Activated CD4-positive, alpha-beta T cell treated with anti-CD3 and anti-CD28 coated beads for 24 hours (primary cell): ENCODE data around the gene ZNF766.
"Not testable (repeated sequence)": the region's sequence is repeated elsewhere in the genome, so short reads cannot be mapped to it uniquely, and the experiment has no call there.

ENCODE experiments used
- DNase-seq, 2 donors: peaks; one replicate each; pipeline ENCODE4 v3.0.0-alpha.2; 2020; ENCODE audit warnings: low read depth in 2 of 2

ZNF766 gene

DNA sequence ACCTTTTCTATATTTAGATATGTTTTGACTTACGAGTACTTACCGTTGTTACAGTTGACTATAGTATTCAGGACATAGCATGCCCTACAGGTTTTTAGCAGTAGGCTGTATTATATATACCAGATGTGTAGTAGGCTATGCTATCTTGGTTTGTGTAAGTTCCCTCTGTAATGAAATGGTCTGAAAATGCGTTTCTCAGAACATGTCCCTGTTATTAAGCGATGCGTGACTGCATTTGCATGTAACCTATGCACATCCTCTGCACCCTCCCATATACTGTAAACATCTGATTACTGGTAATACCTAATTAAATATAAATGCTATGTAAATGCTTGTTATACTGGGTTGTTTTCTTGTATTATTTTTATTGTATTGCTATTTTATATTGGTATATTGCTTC lies 6.6 kb downstream of the ZNF766 start:
- no peak for DNase-seq

DNA sequence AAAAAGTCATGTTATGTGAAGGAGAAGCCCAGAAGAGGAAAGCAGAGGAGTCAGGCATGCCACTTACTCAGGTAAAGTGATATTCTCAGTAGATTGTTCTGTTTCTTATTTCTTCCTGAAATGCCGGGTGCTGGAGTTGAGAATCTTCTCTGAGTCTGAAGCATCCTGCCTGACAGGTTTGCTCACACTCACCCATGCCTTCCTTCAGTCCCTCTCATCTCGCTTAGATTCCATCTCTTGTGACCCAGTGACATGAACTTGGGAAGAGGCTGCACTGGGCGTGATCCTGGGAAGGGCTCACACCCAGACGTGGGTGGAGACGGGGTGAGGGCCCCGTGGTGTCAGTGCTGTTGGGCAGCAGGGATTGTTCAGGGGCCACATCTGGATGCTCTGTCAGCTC lies 8.1 kb downstream of the ZNF766 start:
- no peak for DNase-seq

DNA sequence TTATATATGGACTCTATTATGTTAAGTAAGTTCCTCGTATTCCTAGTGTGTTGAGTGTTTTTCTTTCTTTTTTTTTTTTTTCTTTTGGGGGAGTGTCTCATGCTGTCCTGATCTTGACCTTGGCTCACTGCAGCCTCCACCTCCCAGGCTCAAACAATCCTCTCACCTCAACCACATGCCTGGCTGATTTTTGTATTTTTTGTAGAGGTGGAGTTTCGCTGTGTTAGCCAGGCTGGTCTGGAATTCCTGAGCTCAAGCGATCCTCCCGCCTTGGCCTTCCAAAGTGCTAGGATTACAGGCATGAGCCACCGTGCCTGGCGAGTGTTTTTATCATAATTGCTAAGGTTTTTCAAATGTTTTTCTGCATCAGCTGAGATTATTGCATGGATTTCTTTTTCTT lies 16.9 kb downstream of the ZNF766 start:
- no peak for DNase-seq

DNA sequence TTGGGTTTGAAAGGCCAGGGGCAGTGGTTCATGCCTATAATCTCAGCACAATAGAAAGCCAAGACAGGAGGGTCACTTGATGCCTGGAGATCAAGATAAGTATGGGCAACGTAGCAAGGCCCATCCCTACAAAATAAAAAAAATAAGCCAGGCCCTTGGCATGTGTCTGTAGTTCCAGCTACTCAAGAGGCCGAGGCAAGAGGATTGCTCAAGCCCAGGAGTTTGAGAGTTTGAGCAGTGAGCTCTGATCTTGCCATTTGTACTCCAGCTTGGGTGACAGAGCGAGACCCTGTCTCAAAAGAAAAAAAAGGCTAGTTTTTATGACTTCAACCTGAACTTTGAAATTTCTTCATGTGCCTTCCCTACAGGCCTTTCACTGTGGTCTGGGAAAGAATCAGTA lies 22.4 kb downstream of the ZNF766 start:
- no peak for DNase-seq

DNA sequence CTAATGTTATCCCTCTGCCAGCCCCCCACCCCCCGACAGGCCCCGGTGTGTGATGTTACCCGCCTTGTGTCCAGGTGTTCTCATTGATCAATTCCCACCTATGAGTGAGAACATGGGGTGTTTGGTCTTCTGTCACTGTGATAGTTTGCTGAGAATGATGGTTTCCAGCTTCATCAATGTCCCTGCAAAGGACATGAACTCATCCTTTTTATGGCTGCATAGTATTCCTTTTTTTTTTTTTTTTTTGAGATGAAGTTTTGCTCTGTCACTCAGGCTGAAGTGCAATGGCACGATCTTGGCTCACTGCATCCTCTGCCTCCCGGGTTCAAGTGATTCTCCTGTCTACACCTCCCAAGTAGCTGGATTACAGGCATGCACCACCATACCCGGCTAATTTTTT lies 23.6 kb downstream of the ZNF766 start:
- DNase-seq = not testable (repeated sequence)

DNA sequence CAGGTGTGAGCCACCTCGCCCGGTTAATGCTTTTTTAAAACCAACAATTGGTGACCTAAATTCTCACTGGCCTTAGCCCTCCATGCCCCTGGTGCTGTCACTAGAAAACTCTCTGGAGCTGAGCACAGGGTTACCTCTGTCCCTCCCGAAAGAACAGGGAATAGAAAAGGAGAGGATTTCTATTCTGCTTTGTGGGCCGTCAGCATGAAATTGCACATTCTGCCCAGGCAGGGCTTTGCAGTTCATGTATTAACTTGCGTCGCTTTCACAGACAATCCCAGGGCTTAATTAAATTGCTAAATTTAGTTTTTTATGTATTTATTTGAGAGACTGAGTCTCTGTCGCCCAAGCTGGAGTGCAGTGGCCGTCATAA lies 27.0 kb downstream of the ZNF766 start:
- no peak for DNase-seq

DNA sequence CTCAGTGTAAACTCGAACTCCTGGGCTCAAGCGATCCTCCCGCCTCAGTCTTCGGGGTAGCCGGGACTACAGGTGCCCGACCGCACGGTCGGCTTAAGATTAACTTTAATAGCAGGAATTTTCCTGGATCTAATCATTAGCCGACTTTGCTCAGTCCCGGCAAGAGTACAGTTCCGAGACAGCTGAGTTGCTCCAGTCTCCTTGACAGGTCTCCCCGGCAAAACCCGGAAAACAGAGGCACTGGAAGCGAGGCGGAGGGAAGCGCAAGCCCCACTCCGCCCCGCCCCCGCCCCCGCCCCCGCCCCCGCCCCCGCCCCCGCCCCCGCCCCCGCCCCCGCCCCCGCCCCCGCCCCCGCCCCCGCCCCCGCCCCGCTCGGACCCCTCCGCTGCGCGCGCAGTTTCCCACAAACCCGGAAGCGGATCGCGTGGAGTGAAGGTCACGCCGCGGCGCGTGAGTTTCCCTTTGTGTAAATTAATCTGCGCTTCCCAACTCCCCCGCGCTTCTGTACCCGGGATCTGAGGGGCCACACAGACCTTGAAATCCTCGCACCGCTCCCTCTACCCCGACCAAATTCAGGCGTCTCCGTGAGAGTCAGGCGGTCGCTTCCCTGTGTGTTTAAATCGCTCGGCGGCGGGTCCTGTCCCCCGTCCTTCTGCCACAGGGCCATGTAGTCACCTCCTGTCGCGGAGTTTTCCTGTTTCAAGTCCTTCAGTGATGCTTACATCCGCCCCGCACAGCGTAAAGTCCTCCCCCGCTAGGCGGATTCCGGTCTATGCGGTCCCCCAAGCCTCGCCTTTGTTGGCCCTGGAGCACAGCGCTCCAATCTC lies 27.6 kb downstream of the ZNF766 start, which contains the start of gene ZNF480:
Gene ZNF480, plus strand, starts transcription at position 397 of the 828 bp plus-strand sequence. CDS start 3,244 bp downstream, outside the sequence.
- DNase-seq = peak; percentile 59 to 60

DNA sequence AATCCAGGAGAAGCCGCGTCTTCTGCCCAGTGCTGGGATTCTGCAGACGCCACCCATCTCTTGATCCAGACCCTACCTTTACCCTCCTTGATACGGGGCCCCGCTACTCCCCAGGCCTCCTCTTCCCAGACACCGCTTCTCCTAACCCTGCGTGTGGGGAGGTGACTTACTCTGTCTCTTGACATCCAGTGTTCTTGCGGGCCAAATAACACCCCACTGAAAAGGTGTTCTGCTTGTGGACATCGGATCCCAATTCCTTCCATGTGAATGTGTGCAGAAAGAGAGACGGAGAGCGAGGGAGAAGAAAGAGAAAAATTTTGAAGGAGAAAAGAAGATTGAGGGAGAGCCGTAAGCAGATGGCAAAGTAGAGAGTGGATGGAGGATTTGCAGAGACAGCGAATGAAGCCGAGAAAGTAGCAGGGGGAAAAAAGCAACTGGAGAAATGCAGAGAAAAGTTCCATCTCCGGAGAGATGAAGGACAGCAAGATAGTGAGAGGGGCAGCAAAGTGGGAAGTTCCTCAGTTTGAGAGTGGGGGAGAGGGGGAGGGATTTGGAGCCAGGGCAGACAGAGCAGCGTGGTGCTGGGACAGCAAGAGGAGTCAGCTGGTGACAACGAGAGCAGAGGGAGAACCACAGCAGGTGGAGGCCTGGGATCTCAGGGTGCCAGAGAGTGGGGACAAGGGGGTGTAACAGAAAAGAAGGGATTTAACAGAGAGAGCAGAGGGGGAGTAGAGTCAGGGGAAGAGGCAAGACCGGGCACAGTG lies 28.4 kb downstream of the ZNF766 start:
- DNase-seq = no peak

DNA sequence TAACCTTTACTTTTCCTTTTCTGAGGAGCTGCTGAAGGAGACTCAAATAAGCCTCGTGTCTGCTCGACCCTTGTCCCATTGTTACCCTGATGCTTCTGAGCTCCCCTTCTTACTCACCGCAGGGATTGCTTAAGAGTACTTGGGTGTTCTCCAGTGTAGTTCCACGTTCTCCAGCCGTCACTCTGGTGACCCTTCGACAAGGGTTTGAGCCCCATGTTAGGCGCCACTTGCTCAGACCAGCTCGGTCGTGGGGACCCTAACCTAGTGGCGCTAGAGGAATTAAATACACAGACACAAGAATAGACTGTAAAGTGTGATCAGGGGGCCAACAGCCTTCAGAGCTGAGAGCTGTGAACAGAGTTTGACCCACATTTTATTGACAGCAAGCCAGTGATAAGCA lies 37.9 kb downstream of the ZNF766 start:
- no peak for DNase-seq

DNA sequence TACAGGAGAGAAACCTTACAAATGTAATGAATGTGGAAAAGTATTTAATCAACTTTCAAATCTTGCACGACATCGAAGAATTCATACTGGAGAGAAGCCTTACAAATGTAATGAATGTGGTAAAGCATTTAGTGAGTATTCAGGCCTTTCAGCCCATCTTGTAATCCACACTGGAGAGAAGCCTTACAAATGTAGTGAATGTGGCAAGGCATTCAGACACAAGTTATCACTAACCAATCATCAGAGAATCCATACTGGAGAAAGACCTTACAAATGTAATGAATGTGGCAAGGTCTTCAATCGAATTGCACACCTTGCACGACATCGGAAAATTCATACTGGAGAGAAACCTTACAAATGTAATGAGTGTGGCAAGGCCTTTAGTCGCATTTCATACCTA lies 53.0 kb downstream of the ZNF766 start:
- no peak for DNase-seq

DNA sequence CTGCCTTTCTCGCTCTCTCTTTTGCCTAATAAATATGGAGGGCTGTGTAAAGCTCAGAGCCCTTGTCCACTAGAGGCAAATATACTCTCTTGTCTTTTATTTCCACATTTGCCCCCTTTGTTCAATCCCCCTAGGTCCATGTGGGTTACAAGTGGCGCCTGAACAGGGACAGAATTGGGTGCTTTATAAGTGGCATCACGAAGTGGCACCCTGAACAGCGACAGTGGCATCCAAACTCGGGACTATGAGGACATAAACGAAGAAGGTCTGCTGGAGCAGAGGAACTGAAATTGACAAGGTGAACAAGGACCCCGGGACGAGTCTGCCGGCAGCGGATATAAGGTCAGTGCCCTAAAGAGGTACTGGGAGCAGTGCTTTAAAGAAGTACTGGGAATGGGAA lies 62.4 kb downstream of the ZNF766 start:
- no peak for DNase-seq

DNA sequence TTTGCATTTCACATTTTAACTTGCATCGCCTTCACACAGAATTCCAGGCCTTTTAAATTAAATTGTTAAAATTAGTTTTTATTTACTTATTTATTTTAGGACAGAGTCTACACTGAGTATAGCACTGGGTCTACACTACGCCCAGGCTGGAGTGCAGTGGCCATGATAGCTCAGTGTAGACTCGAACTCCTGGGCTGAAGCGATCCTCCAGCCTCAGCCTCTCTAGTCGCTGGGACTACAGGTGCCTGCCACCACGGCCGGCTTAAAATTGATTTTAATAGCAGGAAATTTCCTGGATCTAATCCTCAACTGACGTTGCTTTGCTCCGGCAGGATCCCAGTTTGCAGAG lies 66.4 kb downstream of the ZNF766 start:
- no peak for DNase-seq

DNA sequence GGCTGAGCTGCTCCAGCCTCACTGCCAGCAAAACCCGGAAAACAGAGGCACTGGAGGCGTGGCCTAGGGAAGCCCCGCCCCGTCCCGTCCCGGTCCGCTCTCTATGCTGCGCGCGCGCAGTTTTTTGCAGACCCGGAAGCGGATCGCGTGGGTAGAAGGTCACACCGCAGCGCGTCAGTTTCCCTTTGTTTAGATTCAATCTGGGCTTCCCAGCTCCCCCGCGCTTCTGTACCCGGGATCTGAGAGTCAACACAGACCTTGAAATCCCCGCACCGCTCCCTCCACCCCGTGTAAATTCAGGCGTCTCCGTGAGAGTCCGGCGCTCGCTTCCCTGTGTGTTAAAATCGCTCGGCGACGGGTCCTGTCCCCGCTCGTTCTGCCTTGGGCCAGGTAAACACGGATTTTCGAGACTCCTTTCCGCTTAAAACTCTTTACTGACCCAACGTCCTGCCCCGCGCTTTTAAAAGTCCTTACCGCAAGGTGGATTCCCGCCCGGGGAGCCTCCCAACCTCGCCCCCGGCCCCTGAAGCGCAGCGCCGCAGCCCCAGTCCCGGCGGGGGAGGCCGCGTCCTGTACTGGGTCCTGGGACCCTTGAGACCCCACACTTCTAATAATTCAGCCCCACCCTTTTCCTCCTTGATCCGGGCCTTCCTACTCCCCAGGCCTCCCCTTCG lies 66.9 kb downstream of the ZNF766 start, which contains the start of gene ZNF610:
Gene ZNF610, plus strand, starts transcription at position 127 of the 674 bp plus-strand sequence. CDS start 12,930 bp downstream, outside the sequence.
- DNase-seq = peak; percentile 81 to 82

DNA sequence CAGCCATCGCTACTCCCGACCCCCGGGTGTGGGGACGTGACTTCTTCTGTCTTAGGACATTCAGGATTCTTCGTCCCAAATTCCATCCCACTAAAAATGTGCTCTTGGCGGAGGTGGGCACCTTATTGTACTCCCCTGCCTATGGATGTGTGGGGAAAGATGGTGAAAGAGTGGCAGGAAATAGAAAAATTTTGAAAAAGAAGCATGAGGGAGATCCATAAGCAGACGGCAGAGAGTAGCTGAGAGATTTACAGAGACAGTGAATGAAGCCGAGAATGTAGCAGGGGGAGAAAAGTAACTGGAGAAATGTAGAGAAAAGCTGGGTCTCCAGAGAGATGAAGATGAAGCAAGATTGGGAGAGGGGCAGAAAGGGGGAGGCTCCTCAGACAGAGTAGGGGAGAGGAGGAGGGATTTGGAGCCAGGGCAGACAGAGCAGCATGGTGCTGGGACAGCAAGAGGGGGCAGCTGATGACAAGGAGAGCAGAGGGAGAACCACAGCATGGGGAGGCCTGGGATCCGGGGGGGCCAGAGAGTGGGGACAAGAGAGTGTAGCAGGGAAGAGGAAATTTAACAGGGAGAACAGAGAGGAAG lies 67.5 kb downstream of the ZNF766 start:
- no peak for DNase-seq

DNA sequence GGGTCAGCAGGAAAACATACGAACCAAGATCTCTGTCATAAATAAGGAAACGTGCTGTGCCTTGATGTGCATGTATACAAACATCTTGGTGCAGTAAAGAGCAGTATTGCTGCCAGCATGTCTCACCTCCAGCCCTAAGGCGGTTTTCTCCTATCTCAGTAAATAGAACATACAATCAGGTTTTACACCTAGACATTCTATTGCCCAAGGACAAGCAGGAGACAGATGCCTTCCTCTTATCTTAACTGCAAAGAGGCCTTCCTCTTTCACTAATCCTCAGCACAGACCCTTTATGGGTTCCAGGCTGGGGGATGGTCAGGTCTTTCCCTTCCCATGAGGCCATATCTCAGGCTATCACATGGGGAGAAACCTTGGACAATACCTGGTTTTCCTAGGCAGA lies 69.6 kb downstream of the ZNF766 start:
- DNase-seq = not testable (repeated sequence)

DNA sequence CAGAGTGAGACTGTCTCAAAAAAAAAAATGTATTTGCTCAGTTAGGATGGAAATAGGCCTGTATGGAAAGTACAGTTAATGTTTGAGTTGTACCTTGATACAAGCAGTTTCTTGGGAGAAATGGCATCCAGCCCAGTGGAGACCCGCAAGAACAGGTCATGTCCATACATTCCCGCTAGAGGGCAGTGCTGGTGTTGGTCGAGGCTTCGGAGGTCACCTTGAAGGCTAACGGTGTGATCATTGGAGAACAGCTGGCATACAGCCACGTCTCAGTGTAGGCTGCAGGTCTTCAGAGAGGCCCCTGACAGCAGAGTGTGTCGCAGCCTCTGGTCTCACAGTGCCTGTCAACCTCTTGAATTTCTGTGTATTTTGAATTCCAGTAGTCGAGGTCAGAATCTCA lies 74.2 kb downstream of the ZNF766 start:
- DNase-seq = peak; percentile 22 to 27

DNA sequence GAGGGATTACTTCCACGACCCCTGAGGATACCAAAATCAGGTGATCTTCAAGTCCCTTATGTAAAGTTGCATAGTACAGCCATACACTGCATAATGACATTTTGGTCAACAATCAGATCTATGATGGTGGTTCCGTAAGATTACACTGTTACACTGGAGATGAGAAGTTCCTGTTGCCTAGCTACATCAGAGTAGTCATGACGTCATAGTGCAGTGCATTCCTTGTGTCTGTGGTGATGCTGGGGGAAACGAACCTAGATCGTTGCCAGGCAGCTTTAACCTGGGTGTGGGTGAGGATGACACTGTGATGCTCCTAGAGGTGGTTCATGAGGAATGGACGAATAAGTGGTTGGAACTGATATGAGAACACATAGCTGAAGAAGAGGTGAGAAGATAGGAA lies 75.8 kb downstream of the ZNF766 start:
- no peak for DNase-seq
